SK-N-SH treated with all-trans-retinoic acid at 6 μM for 48 hours (cell line): ENCODE results near the gene DIP2C.

ENCODE experiments used
- ATAC-seq: fragments of 200-7000 bp; cut with Tn5 transposase; 3 replicates; pipeline ENCODE4 v1.9.1; 2020; ENCODE audit warnings: mild to moderate bottlenecking, moderate library complexity
- ARNTL ChIP-seq: fragments of 450-650 bp; formaldehyde crosslinking; IDR thresholded peaks from 2 replicates; pipeline ENCODE4 v1.5.0; 2020; ENCODE audit warnings: low read depth, mild to moderate bottlenecking, moderate library complexity, borderline replicate concordance
- BACH2 ChIP-seq: fragments of 250-450 bp; sonication (Bioruptor Pico); IDR thresholded peaks from 2 replicates; pipeline ENCODE4 v1.9.0; 2021; ENCODE audit warnings: mild to moderate bottlenecking, borderline replicate concordance
- CSDC2 ChIP-seq: fragments of 250-450 bp; sonication (Bioruptor Pico); IDR thresholded peaks from 2 replicates; pipeline ENCODE4 v1.5.0; 2020; ENCODE audit warnings: mild to moderate bottlenecking, moderate library complexity
- GLIS3 ChIP-seq: fragments of 250-450 bp; sonication (Bioruptor Pico); IDR thresholded peaks from 2 replicates; pipeline ENCODE4 v1.5.0; 2020; ENCODE audit warnings: mild to moderate bottlenecking, moderate library complexity
- ISL1 ChIP-seq: fragments of 250-450 bp; sonication (Bioruptor Pico); IDR thresholded peaks from 2 replicates; pipeline ENCODE4 v2.1.2; 2022; ENCODE audit warnings: mild to moderate bottlenecking, moderate library complexity
- OSR1 ChIP-seq: fragments of 250-450 bp; sonication (Bioruptor Pico); IDR thresholded peaks from 2 replicates; pipeline ENCODE4 v1.8.0; 2022; ENCODE audit warnings: moderate library complexity, mild to moderate bottlenecking, inconsistent platforms
- PPARA ChIP-seq: fragments of 250-450 bp; sonication (Bioruptor Pico); IDR thresholded peaks from 2 replicates; pipeline ENCODE4 v1.5.0; 2020; ENCODE audit warnings: mild to moderate bottlenecking, borderline replicate concordance
- RARB ChIP-seq: fragments of 250-450 bp; sonication (Bioruptor Pico); IDR thresholded peaks from 2 replicates; pipeline ENCODE4 v1.8.0; 2021; ENCODE audit warnings: mild to moderate bottlenecking, moderate library complexity
- SNAI2 ChIP-seq: fragments of 250-450 bp; sonication (Bioruptor Pico); IDR thresholded peaks from 2 replicates; pipeline ENCODE4 v1.5.0; 2020; ENCODE audit warnings: mild to moderate bottlenecking, moderate library complexity
- TCF4 ChIP-seq: fragments of 250-450 bp; sonication (Bioruptor Pico); IDR thresholded peaks from 2 replicates; pipeline ENCODE4 v1.8.0; 2021; ENCODE audit warnings: mild to moderate bottlenecking, moderate library complexity, borderline replicate concordance
- TOX ChIP-seq: fragments of 250-450 bp; sonication (Bioruptor Pico); IDR thresholded peaks from 2 replicates; pipeline ENCODE4 v1.8.0; 2021; ENCODE audit warnings: mild to moderate bottlenecking, moderate library complexity, borderline replicate concordance
- ZC3H10 ChIP-seq: fragments of 250-450 bp; sonication (Bioruptor Pico); IDR thresholded peaks from 2 replicates; pipeline ENCODE4 v1.5.1; 2021; ENCODE audit warnings: mild to moderate bottlenecking, moderate library complexity
- ZFP3 ChIP-seq: fragments of 250-450 bp; sonication (Bioruptor Pico); IDR thresholded peaks from 2 replicates; pipeline ENCODE4 v1.5.0; 2020; ENCODE audit warnings: mild to moderate bottlenecking, moderate library complexity
- ZFP30 ChIP-seq: fragments of 450-650 bp; formaldehyde crosslinking; IDR thresholded peaks from 2 replicates; pipeline ENCODE4 v1.5.0; 2022; ENCODE audit warnings: mild to moderate bottlenecking, moderate library complexity
- ZNF565 ChIP-seq: fragments of 450-650 bp; formaldehyde crosslinking; conservative IDR thresholded peaks from 2 replicates; pipeline ENCODE4 v1.5.0; 2020; ENCODE audit warnings: low read depth, mild to moderate bottlenecking, moderate library complexity
- ZNF70 ChIP-seq: fragments of 450-650 bp; formaldehyde crosslinking; IDR thresholded peaks from 2 replicates; pipeline ENCODE4 v1.5.0; 2020; ENCODE audit warnings: mild to moderate bottlenecking, moderate library complexity
- ZNF8 ChIP-seq: fragments of 450-650 bp; formaldehyde crosslinking; IDR thresholded peaks from 2 replicates; pipeline ENCODE4 v1.5.0; 2020; ENCODE audit warnings: mild to moderate bottlenecking, moderate library complexity
- TF ChIP-seq, protein P1 (sequence below): fragments of 250-450 bp; sonication (Bioruptor Pico); IDR thresholded peaks from 2 replicates; pipeline ENCODE4 v1.5.1; 2020; ENCODE audit warnings: low read depth, mild to moderate bottlenecking, moderate library complexity
- TF ChIP-seq, protein P2 (sequence below): fragments of 250-450 bp; sonication (Bioruptor Pico); IDR thresholded peaks from 2 replicates; pipeline ENCODE4 v1.5.1; 2021; ENCODE audit warnings: mild to moderate bottlenecking, moderate library complexity
- TF ChIP-seq, protein P3 (sequence below): fragments of 250-450 bp; sonication (Bioruptor Pico); IDR thresholded peaks from 2 replicates; pipeline ENCODE4 v1.8.0; 2021; ENCODE audit warnings: low read depth, mild to moderate bottlenecking, moderate library complexity, borderline replicate concordance
- TF ChIP-seq, protein P4 (sequence below): fragments of 250-450 bp; sonication (Bioruptor Pico); IDR thresholded peaks from 2 replicates; pipeline ENCODE4 v1.8.0; 2020; ENCODE audit warnings: mild to moderate bottlenecking, moderate library complexity, borderline replicate concordance

The DIP2C gene

DNA sequence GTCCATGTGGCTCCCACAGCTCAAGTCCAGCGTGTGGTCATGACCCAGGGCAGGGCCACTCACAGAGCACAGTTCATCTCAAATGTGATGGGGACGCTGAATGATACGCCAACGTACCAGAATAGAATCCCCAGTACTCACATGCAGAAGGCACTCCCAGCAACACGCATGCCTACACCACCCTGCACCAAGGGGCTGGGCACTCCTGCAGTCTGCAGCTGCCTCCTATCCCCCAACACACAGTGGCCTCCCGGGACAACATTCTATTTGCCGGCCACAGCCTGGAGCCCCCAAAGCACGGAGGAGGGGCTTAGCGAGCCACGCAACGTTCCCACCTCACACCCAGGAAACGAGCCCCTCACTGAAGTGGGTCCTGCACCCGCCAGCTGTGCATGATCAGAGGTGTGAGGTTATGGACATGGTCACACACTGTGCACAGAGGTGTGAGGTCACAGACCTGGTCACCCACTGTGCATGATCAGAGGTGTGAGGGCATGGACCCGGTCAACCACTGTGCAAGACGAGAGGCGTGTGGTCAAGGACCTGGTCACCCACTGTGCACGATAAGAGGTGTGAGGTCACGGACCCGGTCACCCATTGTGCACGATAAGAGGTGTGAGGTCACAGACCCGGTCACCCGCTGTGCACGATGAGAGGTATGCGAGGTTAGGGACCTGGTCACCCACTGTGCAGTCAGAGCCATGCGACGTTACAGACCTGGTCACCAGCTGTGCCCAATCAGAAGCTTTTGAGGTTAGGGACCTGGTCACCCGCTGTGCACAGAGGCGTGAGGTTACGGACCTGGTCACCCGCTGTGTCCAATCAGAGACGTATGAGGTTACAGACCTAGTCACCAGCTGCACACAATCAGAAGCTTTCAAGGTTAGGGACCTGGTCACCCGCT is 182.8 kb downstream of the DIP2C start:
- no peak for ATAC-seq
- TF ChIP-seq, protein P1, sequence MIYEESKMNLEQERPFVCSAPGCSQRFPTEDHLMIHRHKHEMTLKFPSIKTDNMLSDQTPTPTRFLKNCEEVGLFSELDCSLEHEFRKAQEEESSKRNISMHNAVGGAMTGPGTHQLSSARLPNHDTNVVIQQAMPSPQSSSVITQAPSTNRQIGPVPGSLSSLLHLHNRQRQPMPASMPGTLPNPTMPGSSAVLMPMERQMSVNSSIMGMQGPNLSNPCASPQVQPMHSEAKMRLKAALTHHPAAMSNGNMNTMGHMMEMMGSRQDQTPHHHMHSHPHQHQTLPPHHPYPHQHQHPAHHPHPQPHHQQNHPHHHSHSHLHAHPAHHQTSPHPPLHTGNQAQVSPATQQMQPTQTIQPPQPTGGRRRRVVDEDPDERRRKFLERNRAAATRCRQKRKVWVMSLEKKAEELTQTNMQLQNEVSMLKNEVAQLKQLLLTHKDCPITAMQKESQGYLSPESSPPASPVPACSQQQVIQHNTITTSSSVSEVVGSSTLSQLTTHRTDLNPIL (CRISPR knock-in tag), result no peak
- TF ChIP-seq GLIS3 (CRISPR knock-in tag) (no peak), ZNF70 (CRISPR knock-in tag) (no peak), SNAI2 (CRISPR knock-in tag) (no peak), RARB (CRISPR knock-in tag) (no peak), OSR1 (CRISPR knock-in tag) (no peak), BACH2 (no peak), PPARA (no peak), ZFP3 (CRISPR knock-in tag) (no peak), CSDC2 (CRISPR knock-in tag) (no peak), ARNTL (CRISPR knock-in tag) (no peak), ZFP30 (CRISPR knock-in tag) (no peak)
- TF ChIP-seq, protein P2, sequence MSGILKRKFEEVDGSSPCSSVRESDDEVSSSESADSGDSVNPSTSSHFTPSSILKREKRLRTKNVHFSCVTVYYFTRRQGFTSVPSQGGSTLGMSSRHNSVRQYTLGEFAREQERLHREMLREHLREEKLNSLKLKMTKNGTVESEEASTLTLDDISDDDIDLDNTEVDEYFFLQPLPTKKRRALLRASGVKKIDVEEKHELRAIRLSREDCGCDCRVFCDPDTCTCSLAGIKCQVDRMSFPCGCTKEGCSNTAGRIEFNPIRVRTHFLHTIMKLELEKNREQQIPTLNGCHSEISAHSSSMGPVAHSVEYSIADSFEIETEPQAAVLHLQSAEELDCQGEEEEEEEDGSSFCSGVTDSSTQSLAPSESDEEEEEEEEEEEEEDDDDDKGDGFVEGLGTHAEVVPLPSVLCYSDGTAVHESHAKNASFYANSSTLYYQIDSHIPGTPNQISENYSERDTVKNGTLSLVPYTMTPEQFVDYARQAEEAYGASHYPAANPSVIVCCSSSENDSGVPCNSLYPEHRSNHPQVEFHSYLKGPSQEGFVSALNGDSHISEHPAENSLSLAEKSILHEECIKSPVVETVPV (CRISPR knock-in tag), result no peak

DNA sequence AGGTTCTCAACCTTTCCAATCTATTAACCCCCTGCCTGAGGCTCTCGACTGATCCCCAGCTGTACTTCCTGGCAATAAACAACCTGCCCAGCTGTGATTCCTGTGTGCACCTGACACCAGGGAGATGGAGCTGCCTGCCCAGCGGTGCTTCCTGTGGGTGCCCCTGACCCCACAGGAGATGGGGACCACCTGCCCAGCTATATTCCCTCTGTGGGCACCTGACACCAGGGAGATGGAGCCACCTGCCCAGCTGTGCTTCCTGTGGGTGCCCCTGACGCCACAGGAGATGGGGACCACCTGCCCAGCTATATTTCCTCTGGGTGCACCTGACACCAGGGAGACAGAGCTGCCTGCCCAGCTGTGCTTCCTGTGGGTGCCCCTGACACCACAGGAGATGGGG is 184.0 kb downstream of the DIP2C start:
- no peak for ATAC-seq
- no peak for TF ChIP-seq GLIS3 (CRISPR knock-in tag)
- TF ChIP-seq, protein P3, sequence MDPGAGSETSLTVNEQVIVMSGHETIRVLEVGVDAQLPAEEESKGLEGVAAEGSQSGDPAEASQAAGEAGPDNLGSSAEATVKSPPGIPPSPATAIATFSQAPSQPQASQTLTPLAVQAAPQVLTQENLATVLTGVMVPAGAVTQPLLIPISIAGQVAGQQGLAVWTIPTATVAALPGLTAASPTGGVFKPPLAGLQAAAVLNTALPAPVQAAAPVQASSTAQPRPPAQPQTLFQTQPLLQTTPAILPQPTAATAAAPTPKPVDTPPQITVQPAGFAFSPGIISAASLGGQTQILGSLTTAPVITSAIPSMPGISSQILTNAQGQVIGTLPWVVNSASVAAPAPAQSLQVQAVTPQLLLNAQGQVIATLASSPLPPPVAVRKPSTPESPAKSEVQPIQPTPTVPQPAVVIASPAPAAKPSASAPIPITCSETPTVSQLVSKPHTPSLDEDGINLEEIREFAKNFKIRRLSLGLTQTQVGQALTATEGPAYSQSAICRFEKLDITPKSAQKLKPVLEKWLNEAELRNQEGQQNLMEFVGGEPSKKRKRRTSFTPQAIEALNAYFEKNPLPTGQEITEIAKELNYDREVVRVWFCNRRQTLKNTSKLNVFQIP (CRISPR knock-in tag), result no peak
- no peak for TF ChIP-seq CSDC2 (CRISPR knock-in tag)
- TF ChIP-seq ZNF565 (CRISPR knock-in tag), result no peak
- TF ChIP-seq ZC3H10 (CRISPR knock-in tag), result no peak
- no peak for TF ChIP-seq TCF4 (CRISPR knock-in tag)
- TF ChIP-seq, protein P2 (CRISPR knock-in tag), result no peak
- TF ChIP-seq TOX (CRISPR knock-in tag), result no peak
- TF ChIP-seq, protein P1 (CRISPR knock-in tag), result no peak
- TF ChIP-seq PPARA, result no peak
- TF ChIP-seq ZNF8 (CRISPR knock-in tag), result no peak
- TF ChIP-seq, protein P4, sequence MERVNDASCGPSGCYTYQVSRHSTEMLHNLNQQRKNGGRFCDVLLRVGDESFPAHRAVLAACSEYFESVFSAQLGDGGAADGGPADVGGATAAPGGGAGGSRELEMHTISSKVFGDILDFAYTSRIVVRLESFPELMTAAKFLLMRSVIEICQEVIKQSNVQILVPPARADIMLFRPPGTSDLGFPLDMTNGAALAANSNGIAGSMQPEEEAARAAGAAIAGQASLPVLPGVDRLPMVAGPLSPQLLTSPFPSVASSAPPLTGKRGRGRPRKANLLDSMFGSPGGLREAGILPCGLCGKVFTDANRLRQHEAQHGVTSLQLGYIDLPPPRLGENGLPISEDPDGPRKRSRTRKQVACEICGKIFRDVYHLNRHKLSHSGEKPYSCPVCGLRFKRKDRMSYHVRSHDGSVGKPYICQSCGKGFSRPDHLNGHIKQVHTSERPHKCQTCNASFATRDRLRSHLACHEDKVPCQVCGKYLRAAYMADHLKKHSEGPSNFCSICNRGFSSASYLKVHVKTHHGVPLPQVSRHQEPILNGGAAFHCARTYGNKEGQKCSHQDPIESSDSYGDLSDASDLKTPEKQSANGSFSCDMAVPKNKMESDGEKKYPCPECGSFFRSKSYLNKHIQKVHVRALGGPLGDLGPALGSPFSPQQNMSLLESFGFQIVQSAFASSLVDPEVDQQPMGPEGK (CRISPR knock-in tag), result no peak
- no peak for TF ChIP-seq ISL1
- TF ChIP-seq, all 23 proteins: peak for 0
